GM18520 (cell line): ENCODE data around the gene CATSPER1.
A peak's percentile ranks its signal among the peaks of the same experiment; 100 is the strongest.
"Not testable (repeated sequence)": the region's sequence is repeated elsewhere in the genome, so short reads cannot be mapped to it uniquely, and the experiment has no call there.

Experiments used
- ATAC-seq: cut with Tn5 transposase; IDR thresholded peaks from one replicate; pipeline ENCODE4 v1.9.1; 2021; ENCODE audit not compliant: unreplicated experiment

CATSPER1 gene

DNA sequence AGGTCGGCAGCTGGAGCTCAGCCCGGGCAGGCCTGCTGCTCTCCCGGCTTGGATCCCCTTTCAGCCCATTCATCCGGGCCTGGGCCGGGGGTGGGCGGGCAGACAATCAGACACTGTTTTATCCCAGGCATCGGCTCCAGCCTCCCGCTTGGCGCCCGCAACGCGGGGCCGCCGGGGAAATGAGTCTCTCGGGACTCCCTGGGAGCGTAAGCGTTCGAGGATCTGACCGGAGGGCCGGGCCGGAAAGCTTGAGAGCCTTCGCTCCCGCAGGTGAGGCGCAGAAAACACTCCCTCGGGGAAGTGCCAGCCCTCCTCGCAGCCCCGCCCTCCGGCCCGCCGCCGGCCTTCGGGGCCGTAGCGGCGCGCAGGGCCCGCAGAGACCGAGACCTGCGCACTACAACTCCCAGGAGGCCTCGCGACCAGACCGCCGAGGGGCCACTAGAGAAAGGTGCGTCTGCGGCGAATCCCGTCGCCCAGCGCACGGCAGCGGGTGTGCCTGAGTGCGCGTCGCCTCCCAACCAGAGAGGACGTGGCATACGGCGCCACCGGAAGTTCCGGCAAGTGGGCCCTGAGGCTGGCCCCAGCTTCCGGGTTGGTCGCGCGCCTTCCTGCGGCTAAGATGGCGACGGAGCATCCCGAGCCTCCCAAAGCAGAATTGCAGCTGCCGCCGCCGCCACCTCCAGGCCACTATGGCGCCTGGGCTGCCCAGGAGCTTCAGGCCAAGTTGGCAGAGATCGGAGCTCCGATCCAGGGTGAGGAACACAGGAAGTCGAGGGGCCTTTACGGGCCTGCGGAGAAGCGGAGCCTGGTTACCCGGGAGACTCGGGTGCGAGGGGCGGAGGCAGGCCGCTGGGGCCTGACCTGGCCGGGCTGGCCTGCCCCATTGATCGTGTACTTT is 25.7 kb upstream of the CATSPER1 start, which contains the start of gene SF3B2:
Gene SF3B2 (plus strand): TSS at position 599 of the 898 bp plus-strand sequence. CDS start 21 bp downstream, at position 620.
- peak; percentile 97 for ATAC-seq

GRCh38 chr11:66051371-66051765 is 25.1 kb upstream of the CATSPER1 start:
- no peak for ATAC-seq

GRCh38 chr11:66050581-66051231 is 24.4 kb upstream of the CATSPER1 start:
- ATAC-seq = no peak

DNA sequence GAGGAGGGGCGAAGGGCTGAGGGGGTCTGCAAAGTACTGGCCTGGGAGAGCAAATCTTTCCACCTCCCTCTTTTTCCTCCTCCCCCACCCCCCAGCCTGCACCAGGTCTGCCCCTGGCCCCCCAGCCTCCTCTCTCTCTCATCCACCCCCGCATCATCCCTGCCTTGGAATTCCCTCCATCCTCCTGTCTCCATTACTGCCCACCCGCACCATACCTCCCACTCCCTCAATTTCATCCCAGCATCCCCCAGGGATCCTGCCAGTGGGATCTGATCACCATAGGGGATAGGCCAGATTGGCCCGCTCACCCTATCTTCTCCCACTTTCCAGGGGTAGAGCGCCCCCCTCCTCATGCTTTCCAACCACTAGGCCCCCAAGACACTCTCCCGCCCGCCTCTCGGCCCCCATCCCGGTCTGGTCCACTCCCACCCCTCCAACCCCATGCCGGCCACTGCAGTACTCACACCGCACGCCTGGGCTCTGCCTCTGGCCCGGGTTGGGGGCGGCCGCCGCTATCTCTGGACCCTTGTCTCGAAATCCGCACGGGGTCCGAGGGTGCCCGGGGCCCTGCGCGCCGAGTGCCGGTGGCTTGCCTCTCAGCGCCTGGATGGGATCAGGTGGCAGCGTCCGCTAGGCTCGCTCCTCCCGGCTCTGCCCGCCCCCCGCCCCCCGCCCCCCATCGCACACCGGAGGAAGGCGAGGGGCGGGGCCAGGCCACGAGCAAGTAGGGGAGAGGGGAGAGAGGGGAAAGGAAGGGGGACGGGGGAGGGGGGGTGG is 22.5 kb upstream of the CATSPER1 start, which contains the start of gene GAL3ST3:
Gene GAL3ST3 (minus strand): TSS at position 615 of the 777 bp plus-strand sequence. CDS start 3,746 bp downstream, outside the sequence.
- ATAC-seq = no peak

DNA sequence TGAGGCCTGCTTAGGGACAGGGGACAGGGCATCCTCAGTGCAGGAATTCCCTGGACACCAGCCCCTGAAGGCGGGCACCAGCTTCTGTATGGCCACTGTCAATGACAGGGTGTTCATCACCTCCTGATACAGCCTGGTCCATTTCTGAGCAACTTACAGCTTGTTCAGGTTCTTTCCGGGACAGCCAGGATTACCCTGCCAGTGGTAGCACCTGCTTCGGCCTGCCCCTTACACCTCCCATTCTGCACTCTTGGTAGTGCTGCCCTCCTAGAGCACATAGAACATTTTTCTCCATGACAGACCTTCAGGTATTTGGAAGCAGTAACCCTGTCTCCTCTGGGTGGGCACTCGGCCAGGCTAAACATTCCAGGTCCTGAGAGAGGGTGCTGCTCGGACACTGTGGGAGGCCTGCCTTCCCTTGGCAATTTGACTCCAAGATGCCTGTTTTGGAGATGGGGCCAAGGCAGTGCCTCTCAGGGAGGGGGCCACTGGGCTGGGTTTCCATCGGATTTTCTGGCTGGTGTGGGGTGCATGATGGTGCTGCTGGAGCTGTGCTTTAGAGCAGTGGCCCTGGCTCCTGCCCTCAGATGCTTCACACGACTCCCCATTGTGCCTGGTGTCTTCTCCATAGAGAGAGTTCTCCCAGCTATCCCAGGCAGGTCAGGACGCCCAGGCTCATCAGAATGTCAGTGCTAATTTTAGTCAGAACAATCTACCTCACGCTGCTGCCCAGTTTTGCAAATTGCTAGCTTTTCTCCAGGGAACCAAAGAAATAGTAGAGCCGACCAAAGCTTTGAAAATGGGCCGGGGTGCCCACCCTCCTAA is 21.5 kb upstream of the CATSPER1 start:
- ATAC-seq = no peak

DNA sequence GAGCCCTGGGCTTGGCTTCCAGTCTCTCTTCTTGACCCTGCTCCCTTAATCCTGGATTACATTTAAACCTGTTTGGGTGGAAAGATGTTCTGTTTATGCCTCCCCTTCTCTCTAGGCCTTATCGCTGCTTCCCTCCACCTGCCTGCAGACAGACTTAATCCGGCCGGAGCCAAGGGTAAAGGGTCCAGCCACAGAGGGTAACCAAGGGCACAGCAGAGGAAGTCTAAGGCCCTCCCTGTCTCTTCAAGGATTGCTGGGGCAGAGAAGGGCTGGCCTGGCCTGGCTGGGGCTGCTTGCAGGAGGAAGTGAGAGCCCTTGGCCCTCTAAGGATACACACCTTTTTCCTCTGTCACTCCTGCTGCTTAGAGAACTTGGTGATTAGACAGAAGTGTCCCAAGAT is 20.6 kb upstream of the CATSPER1 start:
- ATAC-seq = no peak

DNA sequence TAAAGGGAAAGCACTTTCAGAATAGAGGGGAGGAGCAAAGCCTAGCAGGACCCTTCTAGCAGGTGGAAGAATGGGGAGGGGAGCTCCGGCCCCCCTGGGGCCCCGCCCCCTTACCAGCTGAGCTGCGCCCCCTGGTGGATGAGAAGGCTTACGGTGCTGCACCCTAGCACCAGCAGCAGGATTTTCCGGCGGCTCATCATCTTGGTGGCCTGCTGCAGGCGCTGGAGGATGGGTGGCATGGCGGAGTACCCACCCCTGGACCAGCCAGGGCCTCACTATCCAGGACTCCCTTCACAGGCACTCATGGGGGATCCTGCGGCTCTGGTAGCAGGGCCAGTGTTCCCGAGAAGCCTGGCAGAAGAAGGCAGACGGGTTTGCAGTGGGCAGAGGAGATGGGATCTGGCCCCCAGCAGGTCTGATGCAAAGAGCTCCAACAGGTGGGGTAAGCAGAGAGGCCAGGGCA is 18.9 kb upstream of the CATSPER1 start:
- ATAC-seq = peak; percentile 41

DNA sequence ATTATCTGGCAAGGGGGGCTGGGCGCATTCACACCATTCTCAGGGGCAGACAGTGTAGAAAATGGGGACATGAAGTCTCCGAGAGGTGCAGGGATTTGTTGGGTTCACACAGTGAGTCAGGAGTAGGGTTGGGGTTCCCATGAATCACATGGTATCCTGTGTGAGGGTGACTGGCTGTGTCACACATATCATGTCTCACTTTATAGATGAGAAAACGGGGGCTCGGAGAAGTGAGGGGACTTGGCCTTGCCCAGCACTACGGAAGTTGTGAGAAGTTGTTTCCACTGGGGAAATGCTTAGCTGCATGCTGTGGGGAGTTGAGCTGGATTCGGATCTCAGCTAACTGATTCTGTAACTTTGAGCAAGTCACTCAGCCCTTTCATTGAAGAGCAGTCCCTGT is 18.5 kb upstream of the CATSPER1 start:
- no peak for ATAC-seq

DNA sequence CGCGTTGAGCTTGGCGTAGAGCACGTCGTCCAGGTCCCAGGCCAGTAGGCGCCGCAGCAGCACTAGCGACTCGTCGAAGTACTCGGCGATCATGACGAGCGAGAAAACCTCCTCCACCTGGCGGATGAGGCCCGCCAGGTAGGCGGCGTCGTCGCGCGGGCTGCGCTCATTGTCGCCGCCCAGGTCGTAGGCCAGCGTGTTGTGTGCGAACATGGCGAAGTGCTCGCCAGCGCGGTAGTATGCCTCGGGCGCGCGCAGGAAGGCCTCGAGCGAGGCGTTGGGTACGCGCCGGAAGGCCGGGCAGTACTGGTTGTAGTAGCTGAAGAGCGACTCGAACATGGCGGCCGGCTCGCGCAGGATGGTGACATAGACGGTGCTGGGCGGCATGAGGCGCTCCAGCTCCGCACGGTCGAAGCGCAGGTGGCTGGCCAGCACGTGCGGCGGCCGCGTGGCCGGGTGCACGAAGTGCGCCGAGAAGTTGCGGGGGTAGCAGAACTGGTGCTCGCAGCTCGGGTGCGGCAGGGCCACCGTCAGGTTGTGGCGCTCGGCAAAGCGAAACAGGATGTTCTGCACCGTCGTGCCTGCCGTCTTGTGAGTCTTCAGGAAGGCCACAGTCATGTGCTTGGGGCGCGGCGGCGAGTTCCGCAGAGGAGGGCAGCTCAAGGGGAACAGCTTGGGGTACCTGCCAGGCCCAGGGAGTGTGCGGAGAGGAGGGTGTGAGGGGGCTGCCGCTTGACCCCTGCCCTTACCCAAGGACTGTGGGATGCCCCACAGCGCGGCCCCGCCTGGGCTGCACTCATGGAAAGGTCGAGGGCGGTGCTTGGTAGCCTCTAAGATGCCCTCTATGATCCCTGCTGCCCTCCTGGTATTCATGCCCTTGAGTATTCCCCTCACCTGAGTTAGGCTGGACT is 17.0 kb upstream of the CATSPER1 start:
- no peak for ATAC-seq

DNA sequence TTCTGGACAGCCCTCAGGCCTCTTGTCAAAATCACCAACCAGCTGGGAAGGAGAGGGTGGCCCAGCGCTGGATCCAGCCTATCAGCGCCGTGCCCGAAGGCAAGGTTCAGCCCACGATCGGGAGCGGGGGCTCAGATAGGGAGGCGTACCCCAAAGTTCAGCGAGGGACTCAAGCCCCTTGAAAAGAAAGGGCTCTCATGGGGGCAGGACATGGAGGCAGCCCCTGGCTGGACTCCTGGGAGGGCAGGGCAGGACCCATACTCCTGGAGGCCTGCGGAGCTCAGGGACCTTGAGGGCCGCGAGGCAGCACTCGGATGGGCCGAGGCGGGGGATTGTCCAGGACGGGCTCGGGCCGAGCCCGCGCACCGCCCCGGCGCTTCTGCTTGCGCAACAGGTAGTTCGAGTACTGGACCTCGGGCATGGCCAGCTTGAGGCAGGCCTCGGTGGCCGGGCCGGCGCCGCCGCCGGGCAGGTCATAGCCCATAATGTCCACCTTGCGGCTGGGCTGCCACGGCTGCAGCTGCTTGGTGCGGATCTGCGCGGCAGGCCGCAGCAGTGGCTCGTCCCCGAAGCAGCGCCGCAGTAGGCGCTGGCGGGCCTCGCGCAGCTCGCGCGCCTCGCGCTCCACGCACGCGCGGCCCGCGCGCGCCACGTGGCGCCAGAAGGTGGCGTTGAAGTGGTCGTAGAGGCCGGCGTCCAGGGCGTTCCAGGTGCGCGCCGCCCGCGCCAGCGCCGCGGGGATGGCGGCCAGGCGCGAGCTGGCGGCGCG is 16.1 kb upstream of the CATSPER1 start:
- ATAC-seq = no peak

GRCh38 chr11:66039765-66040164 is 13.5 kb upstream of the CATSPER1 start:
- ATAC-seq = no peak

DNA sequence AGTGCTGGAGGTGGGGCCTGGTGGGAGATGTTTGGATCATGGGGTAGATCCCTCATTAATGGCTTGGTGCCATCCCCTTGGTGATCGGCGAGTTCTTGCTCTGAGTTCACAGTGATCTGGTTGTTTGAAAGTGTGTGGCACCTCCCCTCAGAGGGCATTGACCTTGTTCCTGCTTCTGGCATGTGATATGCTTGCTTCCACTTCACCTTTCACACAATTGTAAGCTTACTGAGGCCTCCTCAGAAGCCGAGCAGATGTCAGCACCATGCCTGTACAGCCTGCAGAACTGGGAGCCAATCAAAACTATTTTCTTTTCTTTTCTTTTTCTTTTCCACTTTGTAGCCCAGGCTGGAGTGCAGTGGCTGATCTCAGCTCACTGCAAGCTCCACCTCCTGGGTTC is 11.0 kb upstream of the CATSPER1 start:
- ATAC-seq = no peak

DNA sequence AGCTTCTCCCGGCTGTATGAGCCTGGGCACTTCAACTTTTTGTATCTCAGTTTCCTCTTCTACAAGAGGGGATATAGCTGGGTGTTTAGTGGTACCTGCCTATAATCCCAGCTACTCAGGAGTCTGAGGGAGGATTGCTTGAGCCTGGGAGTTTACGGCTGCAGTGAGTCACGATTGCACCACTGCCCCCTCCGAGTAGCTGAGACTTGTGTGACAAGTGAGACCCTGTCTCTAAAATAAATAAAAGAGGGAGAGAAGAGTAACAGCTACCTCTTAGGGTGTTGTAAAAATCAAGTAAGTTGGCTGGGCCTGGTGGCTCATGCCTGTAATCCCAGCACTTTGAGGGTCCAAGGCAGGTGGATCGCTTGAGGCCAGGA is 10.0 kb upstream of the CATSPER1 start:
- no peak for ATAC-seq

DNA sequence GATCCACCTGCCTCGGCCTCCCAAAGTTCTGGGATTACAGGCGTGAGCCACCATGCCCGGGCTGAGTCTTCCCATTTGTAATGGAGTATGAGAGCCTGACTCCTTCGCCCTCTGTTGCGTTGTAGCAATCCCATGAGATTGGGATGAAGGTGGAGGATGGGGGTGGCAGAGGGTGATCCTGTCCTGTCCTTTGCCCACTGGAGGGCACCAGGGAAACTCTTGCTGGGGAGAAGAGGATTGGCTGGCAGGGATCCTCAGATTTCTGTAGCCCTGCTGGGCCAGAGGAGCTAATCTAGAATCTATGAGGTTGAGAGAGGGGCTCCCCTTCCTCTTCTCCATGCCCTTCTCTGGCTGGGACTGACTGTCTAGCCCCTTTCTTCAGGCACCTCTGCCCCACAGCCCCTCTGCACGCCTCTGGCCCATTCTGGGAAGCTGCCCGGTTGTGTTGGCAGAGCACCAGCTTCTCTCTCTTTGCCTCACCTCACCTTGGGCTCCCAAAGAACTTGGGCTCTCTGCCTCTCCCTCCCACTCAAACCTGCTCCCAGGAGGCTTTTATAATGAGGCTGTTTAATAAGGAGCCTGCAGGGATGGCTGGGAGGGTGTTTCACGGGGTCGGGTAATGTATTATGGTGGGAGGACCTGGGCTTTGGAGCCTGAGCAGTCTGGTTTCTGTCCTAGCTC is 9.5 kb upstream of the CATSPER1 start:
- no peak for ATAC-seq

- ATAC-seq = no peak
Observed at GRCh38 chr11:66032957-66033735, 6.9 kb upstream of the CATSPER1 start.

DNA sequence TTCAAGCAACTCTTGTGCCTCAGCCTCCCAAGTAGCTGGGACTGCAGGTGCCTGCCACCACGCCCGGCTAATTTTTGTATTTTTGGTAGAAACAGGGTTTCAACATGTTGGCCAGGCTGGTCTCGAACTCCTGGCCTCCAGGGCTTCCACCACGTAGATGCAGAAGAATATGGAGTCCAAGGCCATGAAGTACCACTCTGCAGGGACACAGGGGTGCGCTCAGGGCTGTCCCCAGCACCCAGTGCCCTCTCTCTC is 3.2 kb downstream of the CATSPER1 start:
- ATAC-seq = not testable (repeated sequence)

DNA sequence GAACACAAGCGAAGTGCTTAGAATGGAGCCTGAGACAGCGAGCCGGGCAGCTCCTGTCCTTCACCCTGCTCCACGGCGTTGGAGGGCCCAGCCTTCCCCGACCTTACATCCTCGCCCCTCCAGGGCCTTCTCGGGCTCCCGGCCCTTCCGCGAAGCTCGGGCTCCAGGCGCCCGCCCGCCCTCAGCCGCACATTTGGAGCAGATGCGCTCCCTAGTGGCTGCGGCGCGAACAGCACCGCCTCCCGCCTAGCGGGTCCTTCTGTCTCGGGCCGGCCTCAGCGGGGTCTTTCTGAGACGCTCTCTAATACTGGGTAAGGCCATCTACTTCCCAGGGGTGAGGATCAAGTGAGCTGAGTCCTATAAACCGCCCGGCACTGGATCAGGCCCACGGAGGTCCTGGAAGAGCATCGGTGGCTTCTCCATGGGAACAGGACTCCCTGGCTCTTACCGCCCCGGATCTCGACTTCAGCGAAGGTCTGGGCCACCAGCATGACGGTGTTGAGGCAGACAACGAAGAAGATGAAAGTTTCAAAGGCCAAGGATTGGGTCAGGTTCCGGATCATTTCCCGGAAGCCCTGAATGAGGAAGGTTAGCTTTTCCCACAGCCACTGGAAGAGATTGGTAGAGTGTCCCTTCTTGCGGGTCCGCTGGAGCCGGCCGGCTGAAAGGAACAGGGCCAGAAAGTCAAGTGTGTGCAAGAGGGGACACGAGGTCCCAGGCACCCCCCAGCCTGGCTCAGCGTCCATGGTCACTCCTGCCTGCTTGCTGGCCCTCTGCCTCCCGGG is 3.7 kb downstream of the CATSPER1 start:
- no peak for ATAC-seq
